D721Med (cell line): ENCODE data around the gene GMDS.

Experiments used
- DNase-seq: peaks from one replicate; pipeline ENCODE4 v3.0.0; 2011; ENCODE audit warnings: low spot score; ENCODE audit not compliant: insufficient read length
- FAIRE-seq: peaks from 2 replicates; lab custom pipeline; 2011; peaks lifted over from hg19 to GRCh38; lab: Jason Lieb, UNC
- CTCF ChIP-seq: IDR thresholded peaks from 2 replicates; pipeline ENCODE4 v1.5.1; 2012; ENCODE audit warnings: mild to moderate bottlenecking, control low read depth; ENCODE audit not compliant: insufficient read depth; ENCODE audit errors: missing control alignments

GMDS gene

GRCh38 chr6:1749041-1749440 lies 496.4 kb downstream of the GMDS start:
- DNase-seq (no peak), FAIRE-seq (no peak)
- TF ChIP-seq CTCF: no peak

DNA sequence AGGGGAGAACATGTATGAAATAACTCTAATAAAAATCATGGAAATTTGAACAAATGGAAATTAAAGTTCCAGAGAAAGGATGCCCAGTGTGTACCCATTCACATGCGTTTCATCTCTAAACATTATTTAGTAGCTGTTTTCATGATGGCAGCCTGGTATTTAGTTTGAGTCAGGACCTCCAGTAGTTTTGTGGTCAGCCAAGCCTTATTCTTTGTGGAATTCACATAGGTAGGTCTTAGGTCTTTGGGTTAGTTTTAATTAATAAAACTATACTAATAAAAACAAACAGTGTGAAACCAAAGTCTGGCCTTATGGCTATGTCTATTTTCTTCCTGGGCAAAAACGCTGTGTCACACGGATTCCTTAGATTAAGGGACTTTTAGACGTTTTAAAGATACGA lies 497.9 kb downstream of the GMDS start:
- no peak for TF ChIP-seq CTCF
- DNase-seq (no peak), FAIRE-seq (no peak)

GRCh38 chr6:1747003-1747402 lies 498.4 kb downstream of the GMDS start:
- DNase-seq (no peak), FAIRE-seq (no peak)
- TF ChIP-seq CTCF: no peak

GRCh38 chr6:1745814-1746213 lies 499.6 kb downstream of the GMDS start:
- TF ChIP-seq CTCF: no peak
- DNase-seq (no peak), FAIRE-seq (no peak)

DNA sequence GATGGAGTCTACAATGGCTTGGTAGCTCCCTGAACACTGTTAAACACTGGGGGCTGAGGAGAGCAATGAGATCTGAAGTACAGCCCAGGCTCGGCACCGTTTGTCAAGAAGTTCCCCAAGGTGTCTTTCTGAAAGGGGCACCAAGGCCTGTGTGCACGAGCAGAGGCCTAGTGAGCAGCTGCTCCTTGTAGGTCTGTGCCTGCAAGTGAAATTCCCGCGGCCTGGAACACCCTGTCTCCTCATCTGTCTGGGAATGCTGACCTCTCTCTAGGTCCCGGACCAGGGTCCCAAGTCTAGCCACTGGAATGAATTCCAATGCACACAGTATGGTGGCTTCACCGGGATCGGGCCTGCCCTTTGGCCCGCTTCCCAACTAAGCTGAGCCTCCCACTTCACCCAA lies 500.9 kb downstream of the GMDS start:
- DNase-seq (no peak), FAIRE-seq (no peak)
- no peak for TF ChIP-seq CTCF

DNA sequence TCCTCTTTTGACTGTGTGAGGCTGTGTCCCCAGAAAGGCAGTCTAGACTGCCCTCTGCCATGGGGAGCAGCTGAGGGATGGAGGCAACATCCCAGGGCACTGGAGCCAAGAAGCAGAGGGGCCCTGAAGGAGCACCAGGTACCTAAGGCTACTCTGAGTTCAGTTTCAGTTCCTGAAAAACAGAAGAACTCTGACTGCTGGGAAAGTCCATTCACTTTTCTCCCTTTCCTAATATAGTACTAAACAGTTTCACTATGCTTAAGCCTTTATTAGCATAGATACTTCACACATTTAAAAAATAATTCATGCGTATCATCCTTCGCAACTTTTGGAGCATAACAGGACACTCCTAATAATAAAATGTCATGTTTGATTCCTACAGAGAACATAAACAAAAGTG lies 505.7 kb downstream of the GMDS start:
- DNase-seq: no peak
- TF ChIP-seq CTCF: no peak
- FAIRE-seq: no peak

GRCh38 chr6:1739220-1739619 lies 506.2 kb downstream of the GMDS start:
- FAIRE-seq: no peak
- no peak for DNase-seq
- no peak for TF ChIP-seq CTCF
